ENCODE data around the gene RNF207. TPM values are rescaled to one million over a fixed set of nuclear protein-coding genes. Genes with fewer than 3 reads are reported as not detected.
A peak's percentile ranks its signal among the peaks of the same experiment; 100 is the strongest.

RNF207 gene
- polyA plus RNA-seq, 1 donor, result 32.9 TPM

GRCh38 chr1:6174621-6175410 lies 31.1 kb upstream of the RNF207 start:
- DNase-seq, result no peak

GRCh38 chr1:6175411-6175828 lies 30.5 kb upstream of the RNF207 start:
- DNase-seq, result no peak

- DNase-seq, result no peak
Observed at GRCh38 chr1:6176779-6177178, 29.1 kb upstream of the RNF207 start.

DNA sequence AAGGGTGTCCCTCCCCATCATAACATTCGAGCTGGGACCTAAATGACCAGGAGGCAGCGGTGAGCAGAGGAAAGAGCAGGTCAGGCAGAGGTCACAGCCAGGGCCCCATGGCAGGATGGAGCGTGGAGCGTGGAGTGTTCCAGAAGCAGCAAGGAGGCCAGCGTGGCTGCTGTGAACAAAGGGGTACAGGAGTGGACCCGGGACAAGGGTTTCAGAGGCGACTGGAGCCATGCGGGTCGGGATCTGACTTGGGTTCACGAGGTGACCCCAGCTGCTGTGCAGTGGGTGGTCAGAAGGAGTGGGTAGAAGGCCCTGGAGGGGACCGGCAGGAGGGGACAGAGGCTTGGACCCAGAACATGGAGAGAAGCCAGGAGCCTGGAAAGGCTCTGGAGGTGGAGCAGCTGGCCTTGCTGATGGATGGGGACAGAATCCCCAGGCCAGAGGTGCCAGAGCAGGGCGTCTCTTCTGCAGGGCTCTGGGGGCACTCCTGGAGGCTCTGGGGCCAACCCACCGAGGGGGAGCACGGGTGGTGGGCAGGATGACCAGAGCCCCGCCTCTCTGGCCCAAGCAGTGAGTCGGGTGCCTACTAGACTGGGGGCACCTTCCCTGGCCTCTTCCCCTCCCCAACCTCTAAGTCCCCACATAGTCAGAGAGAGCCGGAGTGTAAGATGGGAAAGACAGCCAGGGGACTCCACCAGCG lies 28.1 kb upstream of the RNF207 start:
- DNase-seq, result no peak

DNA sequence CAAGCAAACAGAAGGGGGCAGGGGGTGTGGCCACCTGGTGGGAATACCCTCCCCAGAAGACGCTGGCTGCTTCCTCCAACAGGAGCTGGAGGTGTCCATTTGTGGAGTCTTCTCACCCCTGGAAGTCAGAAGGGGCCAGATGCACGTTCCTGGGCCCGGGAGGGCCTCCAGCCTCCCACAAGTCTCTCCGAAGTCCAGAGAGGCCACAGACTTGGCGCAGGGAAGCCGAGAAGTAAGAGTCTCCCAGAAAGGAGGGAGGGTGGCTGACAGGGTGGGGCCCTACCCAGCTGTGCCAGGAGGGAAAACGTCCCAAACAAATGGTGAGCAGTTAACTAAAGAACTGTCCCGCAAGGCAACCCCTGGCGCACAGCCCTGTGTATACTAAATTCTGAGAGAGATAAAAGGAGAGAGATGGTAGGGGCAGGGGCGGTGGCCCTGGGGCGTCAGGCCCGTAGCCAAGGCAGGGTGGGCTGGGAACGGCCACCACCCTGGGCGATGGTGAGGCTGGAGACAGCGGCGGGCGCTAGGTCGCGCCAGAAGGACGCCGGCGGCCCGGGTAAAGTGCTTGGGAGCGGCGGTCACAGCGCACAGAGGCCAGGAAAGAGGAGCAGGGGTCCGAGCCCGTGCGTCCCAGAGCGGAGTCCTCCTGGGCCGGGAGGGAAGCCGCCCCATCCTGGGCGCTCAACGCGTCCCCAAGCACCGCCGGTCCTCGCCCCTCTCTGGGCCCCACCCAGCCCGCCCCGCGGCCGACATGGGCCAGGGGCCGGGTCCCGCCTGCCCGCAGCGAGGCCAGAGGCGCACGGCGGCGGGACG lies 27.0 kb upstream of the RNF207 start:
- no peak for DNase-seq

DNA sequence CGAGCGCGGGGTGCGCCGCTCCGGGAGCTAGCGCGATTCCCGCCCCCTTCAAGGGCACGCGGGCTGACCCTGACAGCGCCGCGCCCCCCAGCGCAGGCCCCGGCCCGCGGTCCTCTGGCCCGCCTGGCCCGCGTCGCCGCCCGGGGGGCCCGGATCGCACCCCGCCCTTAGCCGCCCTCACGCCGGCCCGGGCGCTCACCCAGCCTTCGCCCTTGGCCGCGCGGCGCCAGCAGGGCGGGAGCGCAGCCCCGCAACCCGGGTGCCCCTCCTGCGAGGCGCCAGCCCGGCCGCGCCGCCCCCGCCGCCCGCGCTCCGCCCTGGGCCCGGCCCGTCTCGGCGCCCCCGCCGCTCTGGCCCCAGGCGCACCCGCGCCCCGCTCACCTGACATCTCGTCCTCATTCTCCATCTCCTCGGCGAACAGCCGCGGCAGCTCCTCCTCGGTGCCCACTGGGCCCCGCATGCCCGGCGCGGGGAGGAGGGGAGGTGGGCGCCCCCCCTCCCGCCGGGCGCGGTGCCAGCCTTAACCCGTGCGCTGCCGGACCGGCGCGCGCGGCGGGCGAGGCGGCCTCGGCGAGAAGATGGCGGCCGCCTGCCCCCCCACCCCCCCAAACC lies 26.2 kb upstream of the RNF207 start:
- no peak for DNase-seq

- DNase-seq, result no peak
Observed at GRCh38 chr1:6180268-6180706, 25.6 kb upstream of the RNF207 start, which contains the start of gene CHD5. Gene CHD5 (minus strand): TSS chr1:6180321. CDS start chr1:6180023, 298 bp downstream.

GRCh38 chr1:6180707-6181311 lies 25.1 kb upstream of the RNF207 start:
- DNase-seq, result no peak

GRCh38 chr1:6181347-6181770 lies 24.6 kb upstream of the RNF207 start:
- DNase-seq, result no peak

- DNase-seq, result no peak
Observed at GRCh38 chr1:6183520-6183989, 22.4 kb upstream of the RNF207 start.

DNA sequence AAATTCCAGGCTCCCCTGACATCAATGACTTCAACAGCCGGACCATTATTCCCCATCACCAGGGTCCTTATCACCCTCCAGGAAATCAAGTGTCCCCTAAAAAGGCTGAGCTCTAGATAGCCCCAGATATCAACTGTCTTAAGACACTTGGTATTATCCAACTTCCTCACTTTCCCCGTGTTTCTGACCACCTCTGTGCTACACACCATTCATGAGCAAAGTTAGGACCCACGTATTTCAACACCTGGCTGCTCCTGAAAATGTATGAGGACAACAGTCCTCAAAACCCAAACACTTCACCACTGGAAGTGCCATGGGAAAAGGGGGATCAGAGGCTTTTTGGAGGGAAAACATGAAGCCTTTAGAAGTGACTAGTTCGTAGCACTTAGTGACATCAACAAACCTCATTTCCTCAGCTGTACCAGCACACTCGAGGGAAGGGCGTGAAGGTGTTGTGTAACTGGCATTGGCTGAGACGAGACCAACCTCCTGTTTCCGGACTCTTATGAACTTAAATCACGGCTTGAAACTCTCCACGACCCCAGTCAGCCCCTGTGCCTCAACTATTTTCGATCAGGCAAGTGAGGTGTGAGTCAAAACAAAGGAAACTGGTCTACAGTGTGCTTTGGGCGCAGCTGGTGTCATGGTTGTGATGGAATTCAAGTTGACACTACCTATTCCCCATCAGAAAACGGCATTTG lies 21.7 kb upstream of the RNF207 start:
- no peak for DNase-seq

- no peak for DNase-seq
Observed at GRCh38 chr1:6185151-6185550, 20.8 kb upstream of the RNF207 start.

DNA sequence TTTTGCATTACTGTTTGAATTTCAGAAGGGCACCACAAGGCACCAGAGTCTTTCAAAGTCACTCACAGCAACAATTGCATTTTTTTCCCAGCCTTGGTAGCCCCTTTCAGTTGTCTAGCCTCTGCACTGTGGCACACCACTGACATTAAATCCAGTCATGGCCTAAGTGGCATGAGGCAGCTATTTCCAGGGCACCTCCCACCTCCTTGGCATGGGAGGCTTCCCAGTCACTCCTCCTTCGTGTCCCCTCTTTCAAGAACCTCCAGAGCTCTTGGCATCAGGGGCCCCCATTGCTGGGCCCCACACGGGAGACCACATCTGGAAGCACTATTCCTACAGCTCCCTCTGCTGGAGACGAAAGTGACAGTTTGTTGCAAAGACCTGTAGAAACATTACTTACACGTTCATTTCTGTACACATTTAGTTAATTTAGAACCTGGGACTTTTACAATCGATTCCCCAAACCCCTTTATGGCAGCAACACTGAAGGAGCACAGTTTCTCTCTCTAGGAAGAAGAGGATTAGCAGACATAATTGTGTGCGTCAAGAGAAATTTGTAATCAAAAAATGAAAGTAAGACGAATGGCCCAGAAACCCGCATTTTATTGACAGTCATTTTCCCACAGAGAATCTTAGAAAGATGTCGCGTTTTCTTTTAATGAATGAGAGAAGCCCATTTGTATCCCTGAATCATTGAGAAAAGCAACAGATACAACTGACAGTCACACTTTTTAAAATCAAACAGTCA lies 20.1 kb upstream of the RNF207 start:
- no peak for DNase-seq

DNA sequence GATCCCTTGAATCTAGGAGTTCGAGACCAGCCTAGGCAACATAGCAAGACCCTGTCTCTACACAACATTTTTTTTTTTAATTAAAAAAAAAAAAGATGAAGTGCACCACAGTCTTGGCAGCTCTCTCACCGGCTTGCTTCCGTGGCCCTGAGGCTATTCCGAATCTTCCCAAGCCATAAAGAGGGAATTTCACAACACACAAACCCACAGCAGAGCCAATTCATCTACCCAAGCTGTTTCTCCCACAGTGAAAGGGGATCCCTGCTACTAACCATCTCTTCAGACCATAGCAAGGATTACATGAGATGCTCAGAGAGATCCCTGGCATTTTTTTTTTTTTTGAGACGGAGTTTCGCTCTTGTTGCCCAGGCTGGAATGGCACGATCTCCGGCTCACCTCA lies 17.5 kb upstream of the RNF207 start:
- no peak for DNase-seq

- DNase-seq, result no peak
Observed at GRCh38 chr1:6191968-6192367, 14.0 kb upstream of the RNF207 start.

GRCh38 chr1:6197746-6198427 lies 8.0 kb upstream of the RNF207 start:
- DNase-seq, result no peak

DNA sequence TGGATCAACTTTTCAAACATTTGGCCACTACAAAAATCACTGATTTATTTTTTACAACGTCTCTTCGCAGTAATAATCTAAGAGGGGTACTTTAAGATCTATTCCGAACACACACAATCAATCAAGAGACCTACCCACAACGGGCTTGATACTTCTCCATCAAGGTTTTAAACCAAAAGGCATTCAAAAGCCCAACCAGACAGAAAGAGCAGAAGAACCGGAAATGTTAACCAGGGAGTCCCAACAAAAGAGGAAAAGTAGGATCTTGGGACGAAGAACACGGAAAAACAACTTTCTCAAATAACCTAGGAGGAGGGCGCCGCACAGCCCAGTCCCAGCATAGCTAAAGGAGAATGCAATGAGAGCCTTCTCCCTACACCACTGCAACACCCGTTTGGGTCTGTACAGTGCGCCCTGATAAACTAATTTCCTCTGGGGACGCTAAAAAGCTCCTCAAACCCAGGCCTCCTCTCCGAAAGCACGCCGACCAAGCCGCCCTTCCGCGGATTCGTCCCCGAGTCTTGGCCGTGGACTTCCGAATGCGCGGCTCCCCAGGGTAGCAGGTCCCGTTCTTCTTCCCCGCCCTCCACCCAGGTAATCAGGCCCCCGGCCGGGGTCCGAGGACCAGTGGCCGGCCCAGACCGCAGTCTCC lies 7.1 kb upstream of the RNF207 start:
- no peak for DNase-seq

DNA sequence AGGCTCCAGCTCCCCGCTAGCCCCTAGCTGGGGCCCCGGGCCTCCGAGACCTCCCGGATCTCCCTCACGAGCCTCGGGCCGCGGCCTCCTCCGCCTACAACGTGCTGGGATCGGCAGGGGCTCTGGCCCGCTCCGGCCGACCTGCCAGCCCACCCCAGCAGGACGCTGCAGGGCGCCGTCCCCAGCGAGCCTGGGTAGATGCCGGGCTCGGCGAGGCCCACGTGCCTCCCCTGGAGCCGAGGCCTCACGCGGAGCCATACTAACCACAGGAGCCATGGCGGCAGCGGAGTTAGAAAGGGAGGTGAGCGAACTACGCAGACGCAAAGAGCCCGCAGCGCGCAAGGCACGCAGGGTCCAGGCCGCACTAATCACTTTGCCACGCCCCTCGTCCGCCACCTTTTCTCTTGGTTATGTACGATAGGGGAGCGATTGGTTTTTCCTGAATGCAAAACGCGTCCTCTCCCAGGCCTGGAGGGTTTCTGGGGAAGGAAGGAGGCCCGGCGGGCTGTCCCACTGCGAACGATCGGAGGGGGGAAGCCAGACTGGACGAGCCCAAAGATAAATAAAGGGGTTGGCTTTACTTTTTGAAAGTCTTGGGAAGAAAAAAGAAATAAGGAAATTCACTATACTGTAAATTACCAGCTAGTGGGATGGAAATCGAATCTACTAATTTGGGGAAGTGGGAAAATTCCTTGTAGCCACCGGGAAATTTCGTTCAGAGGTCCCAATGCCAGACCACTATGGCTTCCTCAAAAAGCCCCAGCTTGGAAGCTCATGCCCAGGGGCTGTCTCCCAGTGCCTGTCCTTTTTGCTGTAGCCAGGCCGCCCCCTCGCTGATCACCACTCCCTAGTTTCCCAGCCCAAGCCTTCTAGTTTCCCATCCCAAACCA lies 6.4 kb upstream of the RNF207 start, which contains the start of gene RPL22:
Gene RPL22, minus strand, starts transcription at position 298 of the 890 bp plus-strand sequence. Its CDS starts 22 bp downstream, at position 276.
- peak; percentile 98 for DNase-seq

Data from hindlimb muscle (tissue), 1 donor.